NCI-H1105 treated with DMSO at 0.1 percent for 48 hours (cell line): Measurements from ENCODE around the gene SEL1L2.

Source experiments
- DNase-seq: peaks from one replicate; lab custom pipeline; 2025; lab: John Stamatoyannopoulos, UW

Gene SEL1L2

DNA sequence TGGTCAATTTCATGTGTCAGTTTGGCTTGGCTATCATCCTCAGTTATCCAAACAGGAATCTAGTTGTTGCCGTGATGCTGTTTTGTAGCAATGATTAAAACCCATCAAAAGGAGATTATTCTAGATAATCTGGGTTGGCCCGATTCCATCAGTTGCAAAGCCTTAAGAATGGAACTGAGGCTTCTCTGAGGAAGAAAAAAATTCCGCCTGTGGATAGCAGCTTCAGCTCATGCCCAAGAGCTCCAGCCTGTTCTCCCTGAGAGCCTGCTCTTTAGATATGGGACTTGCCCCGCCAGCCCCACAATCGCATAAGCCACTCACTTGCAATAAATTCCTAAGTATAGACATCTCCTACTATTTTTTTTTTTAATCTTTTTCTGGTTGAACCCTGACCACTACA is 61.5 kb downstream of the SEL1L2 start:
- DNase-seq, result no peak

GRCh38 chr20:13927171-13927570 is 63.2 kb downstream of the SEL1L2 start:
- no peak for DNase-seq

DNA sequence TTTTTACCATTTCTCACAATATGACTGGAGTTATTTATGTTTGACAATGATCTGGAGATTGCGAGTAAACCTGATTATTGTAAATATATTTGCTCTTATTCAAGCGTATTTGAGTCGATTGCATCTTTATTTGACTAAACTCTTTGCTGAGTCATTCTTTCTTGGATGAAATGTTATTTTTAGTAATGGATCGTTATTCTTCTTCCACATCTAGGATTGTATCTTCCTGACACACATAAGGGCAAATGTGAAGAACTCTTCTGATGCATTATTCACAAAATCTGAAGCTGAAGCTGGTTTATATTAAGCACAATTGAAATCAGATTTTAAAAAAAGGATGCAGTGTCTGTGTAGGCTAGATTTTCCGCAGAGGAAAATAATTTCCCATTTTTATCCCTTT is 68.2 kb downstream of the SEL1L2 start:
- no peak for DNase-seq

DNA sequence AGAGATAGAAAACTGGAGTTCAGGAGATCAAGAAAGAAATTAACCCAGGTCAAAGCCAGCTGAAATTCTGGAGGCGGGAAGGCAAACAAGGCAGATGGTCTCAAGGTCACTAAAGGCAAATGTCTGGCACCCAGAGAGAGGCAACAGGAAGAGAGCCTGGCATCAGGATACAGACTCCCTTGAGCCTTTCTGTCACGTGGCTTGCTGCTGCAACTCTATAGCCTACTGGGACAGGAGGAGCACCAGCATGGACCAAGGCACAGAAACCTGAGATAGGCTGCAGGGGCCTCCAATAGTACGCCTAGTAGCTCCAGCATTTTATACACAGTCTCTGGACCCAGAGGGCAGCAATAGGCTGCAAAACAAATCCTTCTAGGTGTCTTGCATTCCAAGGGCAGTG is 75.1 kb downstream of the SEL1L2 start:
- no peak for DNase-seq

GRCh38 chr20:13913572-13913971 is 76.8 kb downstream of the SEL1L2 start:
- DNase-seq, result no peak

- DNase-seq, result no peak
Measured at GRCh38 chr20:13913131-13913530, 77.3 kb downstream of the SEL1L2 start.

GRCh38 chr20:13910492-13910891 is 79.9 kb downstream of the SEL1L2 start:
- DNase-seq, result no peak

- no peak for DNase-seq
Measured at GRCh38 chr20:13909067-13909466, 81.3 kb downstream of the SEL1L2 start.

DNA sequence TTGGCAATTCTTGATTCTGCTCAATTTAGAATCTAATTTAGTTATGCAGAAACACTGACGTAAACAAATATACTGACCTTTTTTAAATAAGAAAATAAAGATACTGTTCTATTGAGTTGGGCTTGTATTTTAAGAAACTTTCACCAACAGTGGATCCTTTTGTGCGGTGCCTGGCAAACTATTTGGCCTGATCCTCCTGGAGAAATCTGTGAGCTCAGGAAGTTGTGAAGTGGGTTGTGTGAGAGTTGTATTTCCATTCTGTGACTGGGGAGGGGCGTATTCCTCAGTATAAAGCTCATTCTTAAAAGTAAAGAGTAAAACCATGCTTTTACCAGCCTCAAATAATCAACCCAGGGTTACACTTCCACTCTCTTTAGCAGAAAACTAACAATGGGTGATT is 85.6 kb downstream of the SEL1L2 start:
- DNase-seq, result no peak

DNA sequence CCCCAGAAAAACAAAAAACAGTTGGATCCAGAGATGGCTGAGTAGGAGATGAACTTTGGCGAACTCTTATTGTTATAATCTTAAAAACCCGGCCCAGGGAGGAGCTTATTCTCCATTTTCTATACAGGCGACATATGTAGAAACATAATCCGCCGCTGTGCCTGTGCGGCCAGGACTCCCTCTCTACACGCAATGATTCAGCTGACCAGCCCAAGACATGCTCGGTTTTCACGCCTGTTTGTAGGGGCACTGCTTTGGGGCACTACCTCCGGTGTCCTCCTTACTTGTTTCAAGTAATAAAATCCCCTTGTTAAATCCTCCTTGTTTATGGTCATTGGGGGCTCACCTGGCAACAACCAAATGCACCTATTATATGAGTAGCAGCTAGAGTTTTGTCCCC is 89.9 kb downstream of the SEL1L2 start:
- DNase-seq, result no peak

- DNase-seq, result no peak
Measured at GRCh38 chr20:13898012-13898612, 92.3 kb downstream of the SEL1L2 start.

GRCh38 chr20:13891575-13891974 is 98.8 kb downstream of the SEL1L2 start:
- DNase-seq, result no peak

DNA sequence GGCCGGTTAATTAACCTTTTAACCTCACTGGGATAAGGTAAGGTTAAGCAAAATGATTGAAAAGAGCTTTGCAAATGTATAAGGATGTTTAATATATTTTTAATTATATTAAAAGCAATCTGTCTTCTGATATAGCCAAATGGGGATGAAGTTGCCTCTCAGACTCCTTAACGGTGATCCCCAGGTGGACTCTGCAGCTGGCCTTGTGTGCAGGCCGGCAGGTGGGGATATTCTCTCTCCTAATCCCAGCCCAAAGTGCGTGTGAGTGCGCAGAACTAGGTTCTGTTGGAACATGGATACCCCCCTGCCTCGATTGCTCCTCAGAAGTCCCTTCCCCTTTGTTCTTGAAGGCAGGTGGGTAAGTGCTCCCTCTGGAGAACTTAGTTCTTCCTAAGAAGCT is 105.6 kb downstream of the SEL1L2 start:
- DNase-seq, result no peak

GRCh38 chr20:13883425-13883824 is 107.0 kb downstream of the SEL1L2 start:
- DNase-seq, result no peak

DNA sequence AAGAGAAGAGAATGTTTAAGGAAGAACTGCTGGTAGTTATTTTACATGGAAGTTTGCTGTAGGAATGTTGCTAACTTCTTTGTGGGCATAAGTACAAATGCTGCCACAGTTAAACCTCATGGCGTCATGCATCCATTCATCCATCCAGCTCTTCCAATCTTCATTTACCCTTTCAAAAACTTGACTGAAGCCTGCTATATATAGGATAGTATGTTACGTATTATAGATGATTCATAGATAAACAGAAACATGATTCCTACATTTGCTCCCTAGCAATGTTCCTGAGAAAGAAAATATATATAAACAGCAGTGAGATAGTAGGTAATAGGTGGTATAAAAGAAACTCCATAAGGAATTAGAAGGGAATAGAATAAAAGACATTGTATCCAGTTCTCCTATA is 111.8 kb downstream of the SEL1L2 start:
- no peak for DNase-seq

DNA sequence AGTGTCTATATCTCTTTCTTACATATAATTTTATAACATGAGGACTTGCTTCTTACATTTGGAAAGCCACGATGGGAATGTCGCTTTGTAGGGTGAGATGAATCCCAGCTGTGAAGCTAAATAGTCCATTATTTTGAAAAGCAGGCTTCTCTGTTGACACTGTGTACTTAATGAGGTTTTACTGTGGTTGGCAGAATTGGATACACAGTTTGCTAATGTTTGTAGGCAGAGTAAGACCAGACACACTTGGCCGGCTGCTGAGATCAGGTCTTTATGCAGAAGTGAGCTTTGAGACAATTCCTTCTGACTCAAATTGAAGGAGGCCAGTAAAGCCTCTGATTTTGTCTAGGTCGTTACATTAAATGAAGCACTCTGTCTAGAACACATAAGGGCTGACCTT is 112.6 kb downstream of the SEL1L2 start:
- DNase-seq, result no peak

- DNase-seq, result no peak
Measured at GRCh38 chr20:13875265-13875811, 115.1 kb downstream of the SEL1L2 start.

DNA sequence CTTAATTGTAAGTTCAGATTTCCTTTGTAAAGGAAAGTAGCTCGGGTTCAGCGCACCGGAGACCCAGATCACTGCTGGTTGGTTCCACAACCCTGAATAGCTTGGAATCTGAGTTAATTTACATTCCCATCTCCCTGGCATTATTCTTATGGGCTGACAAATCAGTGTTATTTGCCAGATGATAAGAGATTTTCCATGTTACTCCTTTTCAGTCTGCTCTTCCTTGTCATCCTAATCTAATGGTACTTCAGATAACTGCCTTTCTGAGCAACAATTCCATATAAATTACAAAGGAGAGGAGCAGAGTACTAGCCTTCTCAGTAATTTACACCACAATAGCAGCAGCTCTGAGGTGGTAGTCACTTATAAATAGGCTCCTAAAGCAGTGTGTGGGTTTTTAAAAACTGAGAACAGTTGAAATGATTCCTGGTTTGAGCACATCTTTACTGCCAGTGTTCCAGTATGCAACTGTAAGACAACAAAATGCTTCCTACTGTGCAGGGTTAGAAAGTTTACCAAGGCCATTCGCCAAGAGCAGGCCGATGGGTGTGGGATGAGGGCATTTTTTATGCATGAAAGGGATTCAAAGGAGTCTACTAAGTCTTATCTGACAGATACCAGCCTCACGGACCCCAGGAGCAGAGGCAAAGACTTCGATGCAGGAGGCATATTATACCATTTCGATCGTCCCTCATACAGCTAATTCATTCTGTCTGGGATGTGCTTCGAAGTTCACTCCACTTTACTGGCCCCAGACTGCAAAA is 115.8 kb downstream of the SEL1L2 start:
- DNase-seq, result no peak

- DNase-seq, result no peak
Measured at GRCh38 chr20:13873831-13874230, 116.6 kb downstream of the SEL1L2 start.

GRCh38 chr20:13870170-13870748 is 120.2 kb downstream of the SEL1L2 start:
- no peak for DNase-seq

- no peak for DNase-seq
Measured at GRCh38 chr20:13868331-13868730, 122.1 kb downstream of the SEL1L2 start.

DNA sequence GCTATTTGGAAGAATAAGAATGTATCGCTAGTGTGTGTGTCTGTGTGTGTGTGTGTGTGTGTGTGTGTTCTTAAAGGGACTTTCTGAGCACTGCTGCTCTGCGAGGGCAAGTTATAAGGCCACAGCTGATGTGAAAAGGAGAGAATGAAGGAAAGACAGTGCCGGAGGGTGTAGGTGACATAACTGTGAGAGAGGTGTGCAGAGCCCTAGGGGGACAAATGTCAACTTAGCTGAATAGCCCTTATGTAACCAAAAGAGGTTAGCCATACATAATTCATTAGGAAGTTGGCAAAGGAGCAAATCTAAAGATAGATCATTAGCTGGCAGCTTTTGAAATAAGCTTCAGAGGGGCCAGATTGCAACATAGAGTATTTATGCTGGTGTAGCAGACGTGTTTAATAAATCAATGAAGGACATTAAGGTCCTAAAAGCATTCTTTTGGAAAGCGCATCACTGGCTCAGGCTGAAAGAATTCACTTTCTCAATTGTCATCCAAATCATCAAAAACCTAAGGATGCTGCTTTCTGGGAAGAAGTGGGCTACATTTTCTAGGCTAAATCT is 124.5 kb downstream of the SEL1L2 start:
- peak; percentile 6 for DNase-seq

- no peak for DNase-seq
Measured at GRCh38 chr20:13865156-13865555, 125.3 kb downstream of the SEL1L2 start.
